T-helper 22 cell (primary cell): ENCODE measurements around the gene ZNF487.
"Not testable (repeated sequence)": the region's sequence is repeated elsewhere in the genome, so short reads cannot be mapped to it uniquely, and the experiment has no call there.

Experiments used
- DNase-seq: peaks from one replicate; pipeline ENCODE4 v3.0.0-alpha.2; 2020; ENCODE audit warnings: low read depth

Gene ZNF487

DNA sequence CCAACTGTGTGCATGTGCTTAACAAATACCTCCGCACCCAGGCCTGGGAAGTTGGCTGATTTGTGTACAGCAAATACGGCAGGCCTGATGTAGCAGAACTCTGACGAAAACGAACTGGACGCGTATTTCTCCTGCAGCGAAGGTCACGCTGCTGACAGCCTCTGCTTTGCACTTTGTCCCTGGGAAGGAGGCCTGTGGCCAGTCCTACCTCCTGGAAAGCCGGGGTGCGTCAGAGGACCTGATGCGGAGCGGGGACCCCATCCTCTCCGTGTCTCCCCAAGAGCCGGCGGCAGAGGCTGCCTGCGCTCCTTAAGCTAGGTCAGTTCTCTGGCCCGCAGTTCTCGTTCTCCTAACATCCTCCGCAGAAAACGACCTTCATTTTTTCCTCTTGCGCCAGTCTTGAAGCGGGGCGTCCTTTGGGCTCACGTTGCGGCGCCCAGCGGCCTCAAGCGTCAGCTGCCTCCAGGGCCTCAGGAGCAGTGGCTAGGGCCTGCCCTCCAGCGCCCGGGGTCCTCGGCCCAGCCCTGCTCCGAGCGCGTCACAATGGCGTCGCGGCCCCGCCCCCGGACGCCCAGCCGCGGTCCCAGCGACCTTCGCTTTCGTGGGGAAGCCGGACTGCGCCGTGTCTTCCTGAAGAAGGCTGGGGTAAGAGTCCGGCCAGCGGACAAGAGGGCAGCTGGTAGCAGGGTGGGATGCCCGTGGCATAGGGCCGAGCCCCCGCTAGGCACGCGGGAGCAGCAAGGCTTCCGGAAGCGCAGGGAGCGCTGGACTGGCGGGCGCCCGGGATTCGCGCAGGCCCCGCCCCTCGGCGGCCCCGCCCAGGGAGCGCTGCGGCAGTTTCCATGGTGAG is at the start of gene ZNF487:
Gene ZNF487, plus strand, starts transcription at position 821 of the 850 bp plus-strand sequence. CDS start 38,703 bp downstream, outside the sequence.
- DNase-seq: peak; percentile 79

DNA sequence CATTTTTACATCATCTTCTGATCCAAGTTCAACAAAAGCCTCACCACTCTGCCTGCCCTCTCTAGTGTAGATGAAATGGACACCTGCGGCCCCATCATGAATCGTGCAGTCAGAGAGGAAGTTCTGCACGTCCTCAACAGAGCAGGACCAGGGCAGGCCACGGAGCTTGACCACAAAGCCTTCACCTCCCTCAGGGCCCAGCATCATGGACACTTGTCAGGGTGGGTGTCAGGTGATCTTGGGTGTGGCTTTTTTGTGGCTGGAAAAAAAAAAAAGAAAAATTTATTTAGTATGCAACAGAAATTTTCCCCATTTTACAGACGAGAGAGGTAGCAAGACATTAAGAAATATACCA is 49.3 kb upstream of the ZNF487 start:
- DNase-seq: no peak

DNA sequence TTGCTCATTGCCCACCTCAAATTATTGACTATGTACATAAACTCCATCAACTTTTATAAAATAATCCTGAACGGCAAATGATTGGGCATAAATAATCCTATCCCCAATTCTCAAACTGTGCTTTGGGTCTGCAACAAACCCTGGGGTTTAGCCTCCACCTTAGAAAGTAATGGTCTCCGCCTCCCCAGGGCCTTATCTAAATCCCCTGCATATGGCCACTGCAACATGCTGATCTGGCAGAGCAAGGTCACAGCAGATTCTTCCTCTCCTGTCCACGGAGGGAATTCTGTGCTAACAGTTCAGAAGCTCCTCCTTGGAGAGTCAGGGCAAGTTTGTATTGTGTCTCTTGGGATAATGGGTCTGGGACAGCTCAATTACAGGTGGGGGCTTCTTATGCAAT is 47.0 kb upstream of the ZNF487 start:
- no peak for DNase-seq

DNA sequence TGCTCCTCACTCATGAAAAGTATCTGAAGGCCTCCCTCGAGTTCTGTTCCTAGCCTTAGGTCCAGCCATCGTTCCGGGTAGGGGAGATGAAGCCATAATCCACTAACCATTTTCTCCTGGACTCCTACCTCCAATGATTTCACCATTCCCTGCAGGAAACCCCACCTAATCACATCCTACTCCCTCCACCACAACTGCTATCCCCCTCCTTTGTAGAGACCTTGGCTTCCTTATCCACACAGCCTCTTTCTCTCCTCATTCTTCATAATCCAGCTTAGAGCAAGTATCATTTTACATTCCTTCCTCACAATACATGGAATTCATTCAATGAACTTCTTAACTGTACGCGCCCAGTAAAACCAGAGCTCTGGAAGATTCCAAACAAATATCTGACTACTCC is 46.6 kb upstream of the ZNF487 start:
- no peak for DNase-seq

DNA sequence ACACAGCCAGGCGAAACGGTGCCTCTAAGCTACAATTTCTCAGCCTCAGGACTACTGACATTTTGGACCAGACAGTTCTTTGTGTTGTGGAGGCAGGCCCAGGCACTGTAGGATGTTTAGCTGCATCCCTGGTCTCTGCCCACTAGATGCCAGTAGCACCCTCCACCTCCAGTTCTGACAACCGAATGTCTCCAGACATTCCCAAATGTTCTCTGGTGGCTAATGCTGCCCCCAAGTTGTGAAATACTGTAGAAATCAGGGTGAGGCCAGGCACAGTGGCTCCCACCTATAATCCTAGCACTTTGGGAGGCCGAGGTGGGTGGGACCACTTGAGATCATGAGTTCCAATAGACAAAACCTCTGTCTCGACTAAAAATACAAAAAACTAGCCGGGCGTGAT is 46.2 kb upstream of the ZNF487 start:
- DNase-seq: no peak

DNA sequence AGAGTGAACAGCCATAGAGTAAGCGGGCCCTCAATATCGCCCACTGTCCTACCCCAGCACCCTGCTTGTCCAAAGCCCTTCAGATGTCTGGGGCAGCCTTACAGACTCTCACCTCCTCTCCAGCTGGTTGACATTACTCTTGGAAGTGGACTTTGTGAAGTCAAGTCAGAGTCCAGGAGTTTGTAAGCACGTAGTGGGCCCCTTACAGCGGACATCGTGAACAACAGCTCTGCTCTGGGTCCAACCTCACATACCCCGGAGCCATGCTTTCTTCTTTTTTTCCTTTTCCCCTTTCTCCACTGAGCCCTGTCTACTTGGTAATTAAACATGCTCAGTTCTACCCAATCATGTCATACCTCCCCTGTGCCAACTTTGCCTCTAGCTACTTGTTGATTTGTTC is 45.4 kb upstream of the ZNF487 start:
- DNase-seq: no peak

DNA sequence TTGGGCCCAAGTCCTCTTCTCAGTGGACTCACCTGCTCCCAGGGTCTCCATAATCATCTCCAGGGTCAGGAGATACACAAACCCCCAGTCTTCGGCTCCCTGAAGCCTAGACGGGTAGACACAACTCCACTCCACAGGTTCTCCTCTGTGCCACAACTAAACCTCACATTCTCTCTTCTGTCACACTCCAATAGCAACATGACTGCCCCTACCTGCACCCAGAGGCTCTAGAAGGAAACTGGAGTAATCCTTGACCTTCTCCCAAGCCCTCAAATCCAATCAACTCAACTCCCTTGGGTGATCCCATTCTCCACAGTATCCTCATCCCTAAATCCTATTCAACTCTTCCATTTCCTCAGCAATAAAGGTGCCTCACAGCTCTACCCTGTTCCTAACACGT is 44.2 kb upstream of the ZNF487 start:
- no peak for DNase-seq

DNA sequence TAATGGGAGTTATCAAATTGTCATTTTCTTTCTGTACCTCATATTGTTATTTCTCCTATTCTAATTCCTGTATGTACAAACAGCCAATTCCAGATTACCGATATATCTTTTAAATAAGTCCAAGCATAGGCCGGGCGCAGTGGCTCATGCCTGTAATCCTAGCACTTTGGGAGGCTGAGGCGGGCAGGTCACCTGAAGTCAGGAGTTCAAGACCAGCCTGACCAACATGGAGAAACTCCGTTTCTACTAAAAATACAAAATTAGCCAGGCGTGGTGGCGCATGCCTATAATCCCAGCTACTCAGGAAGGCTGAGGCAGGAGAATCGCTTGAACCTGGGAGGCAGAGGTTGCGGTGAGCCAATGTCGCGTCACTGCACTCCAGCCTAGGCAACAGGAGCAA is 43.7 kb upstream of the ZNF487 start:
- not testable (repeated sequence) for DNase-seq

DNA sequence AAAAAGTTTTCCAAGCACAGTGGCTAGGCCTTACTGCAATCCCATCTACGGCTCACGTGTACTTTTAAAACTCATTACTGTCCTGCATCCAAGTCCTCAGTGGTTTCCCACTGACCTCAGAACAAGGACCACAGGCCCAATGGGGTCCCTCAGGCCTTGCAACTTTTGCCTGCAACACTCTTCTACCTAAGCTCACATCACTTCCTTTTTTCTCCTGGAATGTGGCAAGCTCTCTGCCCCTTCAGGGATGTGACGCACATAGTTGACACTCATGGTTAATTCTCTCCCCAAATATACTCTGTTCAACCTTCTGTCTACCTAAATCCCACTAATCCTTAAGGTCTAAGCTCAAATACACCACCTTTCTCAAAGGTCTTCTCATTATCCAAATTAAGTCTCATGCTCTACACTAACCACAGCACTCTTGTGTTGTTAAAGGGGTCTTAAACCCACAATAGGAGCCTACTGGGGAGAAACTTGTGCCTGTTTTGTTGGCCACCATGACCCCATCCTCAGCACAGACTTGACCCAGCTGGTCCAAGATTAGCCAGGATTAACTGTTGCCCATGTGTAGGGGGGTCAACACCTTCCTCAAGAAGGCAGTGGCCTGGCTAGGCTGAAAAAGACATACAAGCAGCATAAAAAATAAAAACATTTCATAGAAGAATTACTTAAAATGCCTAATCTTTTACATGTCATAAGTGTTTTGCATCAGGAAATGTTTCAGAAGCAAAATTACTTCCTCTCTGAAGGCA is 43.1 kb upstream of the ZNF487 start:
- DNase-seq: no peak

DNA sequence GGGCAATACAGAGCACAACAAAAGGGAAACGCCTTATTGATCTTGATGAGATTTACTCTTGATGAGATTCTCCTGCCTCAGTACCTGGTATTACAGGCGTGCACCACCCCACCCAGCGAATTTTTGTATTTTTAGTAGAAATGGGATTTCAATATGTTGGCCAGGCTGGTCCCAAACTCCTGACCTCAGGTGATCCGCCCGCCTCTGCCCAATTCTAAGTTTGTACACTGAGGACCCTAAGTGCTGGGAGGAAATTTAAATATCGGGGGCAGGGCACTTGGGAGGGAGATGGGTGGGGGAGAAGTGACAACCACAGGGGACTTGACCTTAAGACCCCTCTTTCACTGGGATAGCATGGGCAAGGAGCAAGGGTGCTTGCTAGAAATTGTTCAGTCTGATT is 42.0 kb upstream of the ZNF487 start:
- DNase-seq: no peak

DNA sequence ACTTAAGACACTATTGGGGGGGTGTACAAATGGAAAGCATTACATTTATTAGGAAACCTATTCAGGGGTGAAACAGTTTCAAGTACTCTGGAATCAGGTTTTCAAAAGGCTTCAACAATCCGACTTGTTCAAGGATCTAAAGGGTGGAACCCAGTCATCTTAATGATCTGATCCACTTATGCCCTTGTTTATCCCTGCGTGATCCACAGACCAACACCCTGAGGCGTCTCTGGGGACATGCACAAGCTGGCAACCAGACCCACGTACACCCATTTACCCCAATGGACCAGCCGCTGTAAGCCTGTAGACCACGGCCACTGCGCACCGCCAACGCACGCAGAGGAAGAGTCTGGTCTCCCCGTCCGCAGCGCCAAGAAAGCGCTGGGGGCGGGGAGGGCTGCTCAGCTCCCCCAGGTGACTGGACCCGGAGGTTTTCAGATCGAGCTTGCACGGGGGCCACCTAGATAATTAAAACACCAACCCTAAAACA is 41.3 kb upstream of the ZNF487 start:
- peak; percentile 13 for DNase-seq

DNA sequence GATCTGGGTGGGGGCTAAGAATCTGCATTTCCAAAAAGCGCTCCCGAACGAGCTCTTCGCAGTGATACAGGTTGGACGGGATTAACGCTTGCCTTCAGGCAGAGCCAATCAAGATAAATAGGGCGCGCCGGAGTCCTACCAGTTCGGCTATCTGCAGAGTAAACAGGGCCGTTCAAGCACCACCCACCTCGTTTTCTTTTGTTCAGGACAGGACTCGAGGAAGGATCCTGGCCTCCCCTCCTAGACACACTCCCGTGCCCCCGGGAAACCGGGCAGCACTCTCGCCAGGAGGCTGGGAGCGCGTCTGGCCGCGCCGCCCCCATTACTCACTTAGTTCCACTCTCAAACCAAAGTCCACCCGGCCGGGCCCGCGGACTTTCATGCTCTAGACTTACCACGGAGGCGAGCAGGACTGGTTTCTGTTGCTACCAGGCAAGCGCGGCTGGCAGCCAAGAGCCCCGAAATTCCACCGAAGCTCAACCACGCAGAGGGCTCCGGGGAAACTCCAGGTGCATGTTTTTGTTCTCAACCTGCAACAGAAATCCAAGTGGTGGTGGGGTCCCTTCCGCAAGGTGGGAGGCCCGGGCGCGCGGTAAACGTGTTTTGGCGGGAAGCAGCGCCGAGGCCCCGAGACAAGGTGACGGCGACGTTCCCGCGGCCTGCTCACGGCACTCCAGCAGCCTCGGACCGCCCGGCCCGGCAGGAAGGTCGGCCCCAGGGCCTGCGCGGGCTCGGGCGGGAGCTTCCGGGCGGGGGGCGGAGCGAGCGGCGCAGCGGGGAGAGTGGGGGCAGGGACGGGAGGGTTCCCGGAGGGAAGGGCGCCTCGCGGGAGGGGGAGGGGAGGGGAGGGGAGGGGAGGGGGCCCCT is 40.6 kb upstream of the ZNF487 start:
- peak; percentile 61 for DNase-seq

DNA sequence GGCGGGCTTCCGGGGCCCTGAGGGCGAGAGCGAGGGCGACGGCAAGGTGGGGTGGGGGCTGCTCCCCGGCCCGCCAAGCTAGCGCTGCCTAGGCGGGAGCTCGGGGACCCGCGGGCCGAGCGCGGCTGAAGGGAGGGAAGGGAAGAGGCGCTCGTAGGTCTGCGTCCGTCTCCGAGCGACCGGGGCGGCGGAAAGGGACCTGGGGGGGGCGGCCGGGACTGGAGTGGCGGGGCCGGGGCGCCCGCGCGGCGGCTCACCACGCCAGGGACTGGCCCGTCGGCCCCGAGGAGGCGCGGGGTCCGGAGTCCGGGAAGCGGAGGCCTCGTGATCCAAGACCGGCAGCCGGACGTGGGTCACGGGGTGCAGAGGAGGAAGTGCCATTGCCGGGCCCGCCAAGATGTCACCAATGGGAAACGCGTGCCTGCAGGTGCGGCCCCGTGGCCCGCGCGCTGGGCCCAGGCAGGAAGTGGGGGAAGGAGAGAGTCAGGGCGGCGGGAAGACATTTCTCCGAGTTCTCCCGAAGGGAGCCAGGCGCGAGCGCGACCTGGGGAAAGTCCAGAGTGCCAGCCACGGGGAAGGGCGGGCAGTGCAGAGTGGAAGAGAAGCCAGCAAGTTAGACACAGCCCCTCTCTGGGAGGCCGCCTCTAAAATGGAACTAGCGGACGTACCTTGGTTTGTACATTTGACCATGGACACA is 39.8 kb upstream of the ZNF487 start:
- DNase-seq: peak; percentile 67

DNA sequence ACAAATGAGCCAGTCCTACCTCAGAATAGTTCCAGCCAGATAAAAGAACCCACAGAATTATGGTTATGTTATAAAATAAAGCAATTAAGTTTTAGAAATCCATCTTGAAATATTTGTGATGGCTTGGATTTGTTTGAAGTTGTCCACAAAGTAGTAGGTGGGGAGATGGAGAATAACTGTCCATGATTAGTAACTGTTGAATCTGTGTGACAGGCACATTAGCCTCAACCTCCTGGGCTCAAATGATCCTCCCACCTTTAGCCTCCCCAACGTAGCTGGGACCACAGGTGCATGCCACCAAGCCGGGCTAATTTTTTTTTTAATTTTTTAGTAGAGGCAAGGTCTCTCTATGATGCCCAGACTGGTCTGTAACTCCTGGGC is 38.0 kb upstream of the ZNF487 start:
- no peak for DNase-seq

DNA sequence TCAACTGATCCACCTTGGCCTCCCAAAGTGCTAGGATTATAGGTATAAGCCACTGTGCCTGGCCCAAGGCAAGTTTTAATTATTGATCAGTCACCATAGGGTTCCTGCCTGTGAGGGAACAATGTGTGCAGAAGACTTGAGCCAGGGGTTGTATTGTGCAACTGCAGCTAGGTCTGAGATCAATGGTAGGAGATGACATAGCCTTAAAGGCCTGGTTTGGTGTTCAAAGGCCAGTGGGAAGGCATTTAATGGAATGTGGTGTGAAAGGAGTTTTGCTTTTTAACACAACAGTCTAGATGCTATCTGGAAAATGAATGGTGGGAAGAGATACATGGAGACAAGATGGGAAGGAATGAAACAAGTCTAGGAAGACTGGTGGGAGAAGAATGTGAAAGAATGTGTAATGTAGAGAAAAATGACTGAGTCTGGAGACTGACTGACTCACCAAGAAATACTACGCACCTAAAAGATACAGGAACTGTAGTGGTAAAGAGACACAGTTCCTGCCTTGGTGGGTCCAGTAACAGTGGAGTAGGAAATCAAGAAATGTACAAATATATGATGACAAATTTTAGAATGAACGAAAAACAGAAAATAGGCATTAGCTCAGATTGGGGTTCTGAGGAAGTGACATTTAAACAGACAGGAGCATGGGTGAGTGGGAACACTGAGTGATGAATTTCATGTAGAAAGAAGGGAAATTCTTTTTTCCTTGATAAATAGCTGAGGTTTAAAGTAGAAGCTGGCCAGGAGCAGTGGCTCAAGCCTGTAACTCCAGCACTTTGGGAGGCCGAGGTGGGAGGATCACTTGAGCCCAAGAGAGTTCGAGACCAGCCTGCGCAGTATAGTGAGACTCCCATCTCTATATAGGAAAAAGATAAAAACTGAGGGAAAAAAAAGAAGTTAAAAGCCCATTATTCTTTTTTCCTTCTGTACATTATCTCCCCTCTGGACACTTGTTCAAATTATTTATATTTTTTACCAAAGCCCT is 37.3 kb upstream of the ZNF487 start:
- DNase-seq: peak; percentile 12

DNA sequence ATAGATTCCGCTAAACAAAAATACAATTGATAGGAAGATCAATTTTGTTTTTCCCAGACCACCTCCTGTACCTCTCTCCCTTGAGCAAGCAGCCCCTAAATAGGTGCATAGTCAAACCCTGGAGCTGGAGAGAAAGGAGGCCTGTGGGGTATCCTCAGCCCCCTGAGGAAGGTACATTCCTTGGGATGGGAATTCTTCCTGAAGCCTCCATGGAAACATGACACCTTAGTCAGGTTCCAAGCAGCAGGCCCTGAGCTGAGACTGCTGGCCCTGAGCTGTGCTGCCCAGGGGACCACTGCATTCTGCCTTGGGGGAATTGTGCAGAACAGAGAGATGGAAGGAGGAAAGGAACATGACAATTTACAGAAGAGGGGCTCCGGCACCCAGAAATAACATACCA is 35.3 kb upstream of the ZNF487 start:
- DNase-seq: no peak

DNA sequence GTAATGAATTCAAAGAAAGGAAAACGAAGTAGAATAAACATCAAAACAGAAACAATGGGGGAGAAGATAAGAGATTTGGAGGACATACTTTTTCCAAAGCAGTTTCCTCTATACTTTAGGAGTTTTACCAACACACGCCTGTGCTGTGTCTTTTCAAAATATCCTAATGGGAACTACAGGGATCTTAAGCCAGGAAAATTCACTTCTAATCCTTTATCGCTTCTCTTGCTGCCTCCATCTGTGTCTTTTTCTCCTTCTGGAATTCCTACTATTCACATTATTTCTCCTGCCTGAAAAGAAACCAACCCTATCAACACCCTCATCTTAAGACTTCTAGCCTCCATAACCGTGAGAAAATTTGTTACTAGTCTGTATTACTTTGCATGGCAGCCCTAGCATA is 34.7 kb upstream of the ZNF487 start:
- no peak for DNase-seq

DNA sequence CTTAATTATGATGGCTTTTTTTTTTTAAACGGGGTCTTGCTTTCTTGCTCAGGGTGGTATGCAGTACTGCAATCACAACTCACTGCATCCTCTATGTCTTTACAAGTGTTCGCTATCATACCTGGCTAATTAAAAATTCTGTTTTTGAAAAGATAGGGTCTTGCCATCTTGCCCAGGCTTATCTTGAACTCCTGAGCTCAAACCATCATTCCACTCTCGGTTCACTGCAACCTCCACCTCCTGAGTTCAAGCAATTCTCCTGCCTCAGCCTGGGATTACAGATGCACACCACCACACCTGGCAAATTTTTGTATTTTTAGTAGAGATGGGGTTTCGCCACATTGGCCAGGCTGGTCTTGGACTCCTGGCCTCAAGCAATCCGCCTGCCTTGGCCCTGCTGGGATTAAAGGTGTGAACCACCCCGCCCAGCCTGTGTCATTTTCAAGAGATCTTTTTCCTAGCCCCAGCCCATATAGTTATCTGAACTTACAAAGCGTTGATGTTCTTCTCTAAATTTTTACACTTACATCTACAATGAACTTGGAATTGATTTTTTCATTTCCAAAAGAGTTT is 33.9 kb upstream of the ZNF487 start:
- DNase-seq: no peak

DNA sequence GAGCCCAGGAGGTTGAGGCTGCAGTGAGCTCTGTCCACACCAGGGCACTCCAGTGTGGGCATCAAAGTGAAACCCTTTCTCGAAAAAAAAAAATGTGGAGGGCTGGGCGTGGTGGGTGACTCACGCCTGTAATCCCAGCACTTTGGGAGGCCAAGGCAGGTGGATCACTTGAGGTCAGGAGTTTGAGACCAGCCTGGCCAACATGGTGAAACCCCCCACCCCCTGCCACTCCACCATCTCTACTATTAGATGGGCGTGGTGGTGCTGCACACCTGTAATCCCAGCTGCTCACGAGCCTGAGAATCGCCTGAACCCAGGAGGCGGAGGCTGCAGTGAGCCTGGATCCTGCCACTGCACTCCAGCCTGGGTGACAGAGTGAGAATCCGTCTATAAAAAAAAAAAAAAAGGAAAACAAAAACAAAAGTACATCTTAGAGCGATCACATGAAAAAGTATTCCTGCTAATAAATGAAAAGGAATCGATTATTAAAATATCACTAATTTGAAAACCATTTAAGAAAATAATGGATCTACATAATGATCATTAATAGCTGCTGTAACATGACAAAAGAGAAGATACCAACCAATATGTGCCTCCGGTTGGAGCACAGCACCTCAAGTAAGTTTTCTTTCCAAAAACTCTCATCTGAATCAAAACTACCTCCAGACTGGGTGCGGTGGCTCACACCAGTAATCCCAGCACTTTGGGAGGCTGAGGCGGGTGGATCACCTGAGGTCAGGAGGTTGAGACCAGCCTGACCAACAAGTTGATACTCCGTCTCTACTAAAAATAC is 32.8 kb upstream of the ZNF487 start:
- no peak for DNase-seq
